HUDEP-2 (cell line): Measurements from ENCODE around the gene JOSD1.
"Not testable (repeated sequence)": the region's sequence is repeated elsewhere in the genome, so short reads cannot be mapped to it uniquely, and the experiment has no call there.

Experiments
- DNase-seq, 76 experiments: peaks; one replicate each; lab custom pipeline; 2025; ENCODE audit not compliant: unreplicated experiment in 76 of 76; lab: John Stamatoyannopoulos, UW

JOSD1 gene

DNA sequence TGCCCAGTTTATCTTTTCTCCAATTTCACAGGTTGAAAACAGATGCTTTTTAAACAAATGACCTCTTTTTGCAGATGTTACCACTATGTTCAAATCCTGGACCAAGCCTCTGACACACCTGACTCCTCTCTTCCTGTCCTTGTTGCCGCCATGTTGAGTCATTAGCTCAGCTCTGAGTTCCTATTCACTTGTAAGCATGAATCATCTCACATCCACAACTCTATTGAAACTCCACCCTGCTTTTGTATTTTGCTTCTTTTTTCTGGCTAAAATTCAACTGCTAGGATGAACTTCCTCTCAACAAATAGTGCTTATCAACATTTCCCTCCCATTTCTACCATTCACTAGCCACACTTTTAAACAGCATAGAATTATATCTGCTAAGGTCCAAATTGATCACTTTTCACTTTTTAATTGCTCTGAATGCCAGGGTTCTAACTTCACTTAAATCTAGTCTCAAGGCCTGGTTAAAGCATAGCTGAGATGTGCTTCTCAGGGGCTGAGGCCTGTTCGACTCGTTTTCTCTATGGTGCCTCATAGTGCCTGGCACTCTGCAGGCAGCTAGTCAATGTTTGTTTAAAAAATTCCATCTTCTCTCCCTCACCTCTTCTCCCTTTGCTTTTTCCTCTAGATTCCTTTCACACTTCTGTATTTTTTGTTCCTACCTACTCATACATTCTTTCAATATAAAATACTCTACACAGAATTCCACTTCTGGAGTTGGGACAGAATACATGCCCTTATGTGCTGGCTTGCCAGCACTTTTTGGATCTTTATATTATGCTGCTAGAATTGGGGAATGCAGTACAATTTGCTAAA lies 3.9 kb downstream of the JOSD1 start:
- peak in 26 of 76 experiments; percentile 9 to 71 (median 38) for DNase-seq

DNA sequence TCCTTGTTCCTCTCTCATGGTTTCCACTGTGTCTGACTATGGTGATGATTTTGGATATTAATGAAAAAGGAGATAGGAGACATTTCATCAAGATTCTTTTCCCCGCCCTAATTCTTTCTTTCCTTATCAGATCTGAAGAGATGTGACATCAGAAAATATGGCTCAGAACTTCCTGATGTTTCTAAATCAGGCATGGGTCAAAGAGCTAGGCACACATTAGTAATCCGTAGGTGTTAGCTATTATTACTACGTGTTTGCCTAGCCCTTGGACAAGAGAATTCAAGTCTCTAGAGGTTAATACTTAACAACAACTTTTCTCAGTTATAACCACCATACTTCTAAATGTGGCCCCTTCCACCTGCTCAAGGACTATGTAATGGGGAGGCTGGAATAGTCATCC lies 5.8 kb downstream of the JOSD1 start:
- DNase-seq: no peak

DNA sequence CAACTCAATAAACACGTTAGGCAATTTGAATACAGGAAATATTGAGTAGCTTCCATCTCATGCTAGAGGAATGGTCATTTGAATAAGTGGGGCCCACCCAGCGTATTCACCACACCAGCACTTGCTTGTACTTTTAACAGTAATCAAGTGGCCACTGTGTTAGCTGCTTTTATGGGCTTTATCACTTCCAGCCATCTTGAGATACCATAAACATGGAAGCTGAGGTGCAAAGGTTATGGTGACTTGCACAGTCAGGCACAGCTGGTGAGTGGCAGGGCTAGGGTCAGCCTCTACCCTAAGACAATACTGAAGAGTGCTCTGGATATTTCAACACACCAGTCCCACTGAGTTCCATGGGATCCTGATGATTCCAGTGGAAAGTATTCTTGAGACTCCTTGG lies 6.7 kb downstream of the JOSD1 start:
- no peak for DNase-seq

DNA sequence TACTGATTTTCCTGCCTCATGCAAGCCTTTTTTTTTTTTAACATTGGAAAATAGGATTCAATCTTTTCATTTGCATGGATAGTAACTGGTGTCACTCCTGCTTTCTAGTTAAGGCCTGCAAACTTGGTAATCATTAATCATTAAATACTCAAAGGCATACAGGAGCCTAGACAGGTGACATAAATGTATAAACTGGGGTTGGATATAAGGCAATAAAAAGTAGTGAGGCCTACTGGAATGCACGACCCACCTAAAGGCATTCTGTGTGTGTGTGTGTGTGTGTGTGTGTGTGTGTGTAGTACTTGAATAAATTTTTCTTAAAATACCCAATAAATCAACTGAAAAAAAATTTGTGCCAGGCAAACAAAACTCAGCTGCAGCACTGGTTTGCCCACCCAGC lies 11.1 kb downstream of the JOSD1 start:
- no peak for DNase-seq

DNA sequence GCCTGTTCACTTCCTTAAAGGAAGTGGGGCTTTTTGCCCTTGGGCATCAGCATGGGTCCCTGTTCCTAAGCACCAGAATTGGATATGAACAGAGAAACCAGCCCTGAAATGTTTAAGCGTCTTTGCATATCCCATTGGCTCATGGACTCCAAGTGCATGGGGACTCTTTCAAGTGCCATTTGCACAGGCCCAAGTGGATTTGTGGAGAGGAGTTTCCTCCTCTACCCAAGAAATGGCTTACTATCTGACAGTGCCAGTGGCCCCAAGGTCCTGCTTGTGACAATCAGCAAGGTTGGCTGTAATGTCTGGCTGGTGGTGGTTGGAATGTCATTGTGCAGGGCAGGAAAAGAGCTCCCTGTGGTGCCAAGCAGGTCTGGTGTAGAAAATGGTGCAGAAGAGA lies 15.0 kb downstream of the JOSD1 start:
- no peak for DNase-seq

DNA sequence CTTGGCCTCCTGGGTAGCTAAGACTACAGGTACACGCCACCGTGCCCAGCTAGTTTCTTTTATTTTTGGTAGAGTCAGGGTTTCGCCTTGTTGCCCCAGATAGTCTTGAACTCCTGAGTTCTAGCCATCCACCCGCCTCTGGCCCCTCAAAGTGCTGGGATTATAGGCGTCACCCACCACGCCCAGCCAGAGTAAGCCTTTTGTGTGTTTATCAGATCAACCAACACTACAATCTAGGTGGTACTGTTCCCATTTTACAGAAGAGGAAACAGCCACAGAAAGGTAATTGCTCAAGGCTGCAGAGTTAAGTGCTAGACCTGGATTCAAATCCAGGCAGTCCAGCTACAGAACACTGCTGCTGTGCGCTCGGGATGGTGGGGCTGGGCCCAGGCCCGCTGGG lies 15.8 kb downstream of the JOSD1 start:
- peak in 41 of 76 experiments; percentile 8 to 66 (median 40) for DNase-seq

DNA sequence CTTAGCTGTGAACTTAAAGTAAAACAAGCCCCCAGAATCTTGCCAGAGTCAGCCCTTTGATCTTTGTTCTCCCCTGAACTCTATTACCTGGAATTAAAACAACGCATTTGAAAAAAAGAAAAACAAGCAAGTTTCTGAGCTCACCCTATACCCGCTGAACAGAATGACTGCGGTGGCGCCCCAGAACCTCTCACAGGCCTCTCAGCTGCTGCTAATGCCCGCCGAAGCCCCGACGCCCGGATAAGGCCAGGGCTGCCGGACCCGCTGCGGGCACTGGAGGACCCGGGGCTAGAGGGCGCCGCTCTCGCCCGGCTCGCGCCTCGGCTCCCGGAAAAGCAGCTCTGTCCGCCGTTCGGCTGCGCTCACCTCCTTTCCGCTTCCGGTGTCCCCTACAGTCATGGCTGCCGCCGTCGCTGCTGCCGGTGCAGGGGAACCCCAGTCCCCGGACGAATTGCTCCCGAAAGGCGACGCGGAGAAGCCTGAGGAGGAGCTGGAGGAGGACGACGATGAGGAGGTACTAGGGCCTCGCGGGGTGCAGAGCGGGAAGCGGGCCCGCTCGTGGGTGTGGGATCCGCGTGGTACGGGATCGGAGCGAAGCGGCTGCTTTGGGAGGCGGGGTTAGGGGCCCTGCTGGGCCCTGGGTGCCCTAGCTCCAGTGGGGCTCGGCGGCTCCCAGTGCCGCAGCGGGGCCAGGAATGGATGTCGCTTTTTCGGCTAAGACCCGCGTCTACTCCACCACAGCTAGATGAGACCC lies 19.0 kb downstream of the JOSD1 start, which contains the start of gene TOMM22:
TOMM22 (plus strand) TSS at position 376 of the 754 bp plus-strand sequence; CDS start at position 398, 22 bp downstream.
- DNase-seq: peak in 73 of 76 experiments; percentile 35 to 85 (median 77)

DNA sequence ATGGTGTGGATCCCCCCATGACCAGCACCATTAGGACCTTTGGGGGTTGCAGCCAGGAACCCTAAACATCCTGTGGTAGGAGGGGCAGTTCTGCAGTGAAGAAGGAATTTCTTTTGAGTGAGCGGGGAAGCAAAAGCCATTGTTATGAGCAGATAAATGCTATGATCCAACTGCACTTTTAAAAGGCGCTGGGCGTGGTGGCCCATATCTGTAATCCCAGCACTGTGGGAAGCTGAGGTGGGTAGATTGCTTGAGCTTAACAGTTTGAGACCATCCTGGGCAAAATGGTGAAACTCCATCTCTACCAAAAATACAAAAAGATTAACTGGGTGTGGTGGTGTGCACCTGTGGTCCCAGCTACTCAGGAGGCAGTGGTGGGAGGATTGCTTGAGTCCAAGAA lies 24.9 kb downstream of the JOSD1 start:
- DNase-seq: peak in 22 of 76 experiments; percentile 8 to 46 (median 25)

DNA sequence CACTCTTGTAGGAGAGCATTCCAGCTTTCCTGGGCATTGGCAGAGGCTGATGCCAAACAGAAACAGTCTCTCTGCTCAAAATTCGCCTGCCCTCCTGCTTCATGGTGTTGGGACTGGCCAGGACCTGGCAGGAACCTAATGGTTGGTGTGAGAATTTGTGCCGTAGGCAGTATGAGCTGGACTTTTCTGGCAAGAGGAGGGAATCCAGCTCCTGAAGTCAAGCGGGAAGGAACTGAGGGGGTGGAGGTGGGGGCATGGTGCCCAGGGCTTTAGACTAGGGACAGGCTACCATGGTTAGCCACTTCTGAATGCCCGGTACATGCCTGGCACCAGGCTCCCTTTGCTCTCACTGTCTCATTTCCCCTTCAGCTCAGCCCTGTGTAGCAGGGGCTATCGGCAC lies 25.9 kb downstream of the JOSD1 start:
- DNase-seq: no peak

DNA sequence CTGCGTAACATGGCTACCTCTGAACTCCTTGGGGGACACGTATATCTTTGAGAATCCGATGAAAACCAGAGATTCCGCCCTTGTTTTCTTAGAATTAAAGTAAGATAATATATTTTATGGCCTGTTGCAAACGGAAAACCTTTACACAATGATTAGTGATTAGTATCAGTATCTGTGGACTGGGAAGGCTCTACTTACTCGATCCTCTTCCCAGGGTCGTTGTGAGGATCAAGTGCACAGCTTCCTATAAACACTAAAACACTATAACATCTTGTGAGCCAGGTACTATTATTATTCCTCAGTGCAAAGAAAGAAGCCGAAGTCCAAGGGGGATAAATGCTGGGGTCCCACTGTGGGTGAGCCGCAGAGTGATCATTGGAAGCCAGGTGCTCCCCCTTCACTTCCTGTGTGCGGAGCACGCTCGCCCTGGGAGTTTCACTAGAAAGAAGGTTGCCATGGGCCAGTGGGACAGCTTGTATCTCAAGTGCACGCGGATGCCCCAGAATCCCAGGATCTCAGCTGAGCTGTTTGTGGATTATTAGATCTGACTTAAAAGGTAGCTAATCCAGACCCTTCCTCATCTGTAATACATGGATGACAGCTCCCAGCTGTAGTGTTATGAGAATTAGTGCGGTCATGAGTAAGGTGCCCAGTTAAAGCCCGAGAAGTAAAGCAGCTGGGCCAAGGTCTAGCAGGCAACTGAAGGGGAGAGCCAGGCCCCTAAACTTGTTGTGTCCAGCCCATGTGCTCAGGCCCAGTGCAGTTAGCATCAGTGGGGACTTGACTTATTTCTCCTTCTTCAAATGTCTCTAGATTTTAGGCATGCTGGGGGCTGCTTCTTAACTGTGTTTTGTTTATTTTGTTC lies 43.5 kb downstream of the JOSD1 start:
- DNase-seq: peak in 9 of 76 experiments; percentile 2 to 37 (median 21)

DNA sequence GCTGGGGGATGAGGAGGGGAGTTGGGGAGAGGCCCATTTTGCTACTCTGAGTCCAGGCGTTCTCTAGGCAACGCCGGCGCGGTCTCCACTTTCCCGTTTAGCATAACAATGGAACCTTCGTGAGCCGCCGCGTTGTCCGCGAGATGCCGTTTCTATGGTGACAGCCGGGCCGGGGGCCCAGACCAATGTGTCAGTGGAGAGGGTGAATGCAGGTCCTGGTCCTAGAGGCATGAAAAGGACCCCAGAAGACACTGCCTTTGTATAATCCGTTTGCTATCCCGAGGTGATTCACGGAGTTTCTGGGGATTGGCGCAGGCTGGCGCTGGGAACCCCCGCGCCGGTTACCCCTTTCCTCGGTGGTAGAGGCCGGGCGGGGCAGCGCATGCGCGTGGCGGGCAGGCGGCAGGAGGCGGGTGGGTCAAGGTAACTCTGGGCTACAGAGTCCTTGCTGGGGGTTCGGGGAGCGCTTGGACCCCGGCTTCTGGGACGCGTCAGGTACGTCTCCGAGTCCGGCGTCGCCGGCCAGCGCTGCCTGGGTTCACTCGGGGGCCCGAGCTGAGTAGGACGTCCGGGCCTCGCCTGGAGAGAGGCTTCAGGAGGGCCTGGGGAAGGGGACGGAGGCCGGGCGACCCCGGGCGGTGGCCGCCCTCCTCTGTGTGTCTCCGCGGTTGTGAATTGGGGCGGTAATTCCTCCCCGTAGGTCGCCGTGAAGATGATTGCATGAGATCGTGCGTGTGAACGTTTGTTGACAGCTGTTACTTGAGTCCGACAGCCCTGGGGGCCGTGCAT lies 44.3 kb downstream of the JOSD1 start, which contains the start of the genes CBY1 and FAM227A:
CBY1 (plus strand) TSS at position 383 of the 789 bp plus-strand sequence. CDS start 11,417 bp downstream, outside the sequence.
FAM227A (minus strand) TSS at position 137 of the 789 bp plus-strand sequence. CDS start 6,224 bp downstream, outside the sequence.
- DNase-seq: peak in 73 of 76 experiments; percentile 23 to 94 (median 81)

DNA sequence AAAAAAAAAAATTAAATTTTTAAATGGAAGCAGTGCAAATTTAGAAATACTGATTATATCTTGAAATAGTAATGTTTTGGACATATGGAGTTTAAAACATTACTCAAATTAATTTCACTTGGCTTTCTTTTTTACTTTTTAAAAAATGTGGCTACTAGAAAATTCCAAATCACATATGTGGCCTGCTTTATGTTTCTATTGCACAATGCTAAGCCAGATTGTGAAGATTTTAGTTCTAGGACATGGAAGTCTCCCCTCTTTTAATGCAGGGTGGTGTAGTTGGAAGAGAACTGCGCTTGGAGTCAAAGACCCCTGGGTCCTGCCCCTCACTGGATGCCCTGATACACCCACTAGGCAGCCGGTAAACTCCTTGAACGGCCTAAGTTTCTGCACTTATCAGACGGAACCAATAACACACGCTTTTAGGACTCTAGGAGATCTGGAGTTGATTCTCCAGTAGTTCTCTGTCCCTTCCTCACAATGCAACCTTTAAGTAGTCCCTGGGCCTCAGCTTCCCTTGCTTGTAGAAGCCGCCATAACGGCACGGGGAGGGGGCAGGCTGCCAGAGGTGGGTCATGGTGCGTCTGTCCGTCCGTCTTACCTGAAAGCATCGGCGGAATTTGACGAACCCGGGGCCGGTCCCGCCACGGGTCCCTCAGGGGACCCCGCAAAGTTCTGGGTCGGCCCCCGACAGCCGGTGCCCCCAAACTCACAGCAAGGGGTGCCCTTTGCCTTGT lies 45.1 kb downstream of the JOSD1 start:
- peak in 3 of 76 experiments; percentile 20 to 57 (median 48) for DNase-seq

DNA sequence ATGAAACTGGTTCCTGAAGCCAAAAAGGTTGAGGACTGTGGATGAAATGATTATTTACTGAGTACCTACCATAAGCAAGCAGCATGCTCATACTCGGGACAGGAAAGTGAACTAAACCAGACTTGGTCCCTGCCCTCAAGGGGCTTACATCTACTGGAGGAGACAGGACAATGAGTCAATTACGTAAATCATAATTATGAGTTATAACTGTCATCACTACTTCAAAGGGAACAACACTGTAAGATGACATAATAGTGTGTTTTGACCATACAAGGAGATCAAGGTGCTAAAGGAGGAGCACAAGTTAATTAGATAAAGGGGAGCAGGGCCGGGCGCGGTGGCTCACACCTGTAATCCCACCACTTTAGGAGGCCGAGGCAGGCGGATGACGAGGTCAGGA lies 47.0 kb downstream of the JOSD1 start:
- no peak for DNase-seq

DNA sequence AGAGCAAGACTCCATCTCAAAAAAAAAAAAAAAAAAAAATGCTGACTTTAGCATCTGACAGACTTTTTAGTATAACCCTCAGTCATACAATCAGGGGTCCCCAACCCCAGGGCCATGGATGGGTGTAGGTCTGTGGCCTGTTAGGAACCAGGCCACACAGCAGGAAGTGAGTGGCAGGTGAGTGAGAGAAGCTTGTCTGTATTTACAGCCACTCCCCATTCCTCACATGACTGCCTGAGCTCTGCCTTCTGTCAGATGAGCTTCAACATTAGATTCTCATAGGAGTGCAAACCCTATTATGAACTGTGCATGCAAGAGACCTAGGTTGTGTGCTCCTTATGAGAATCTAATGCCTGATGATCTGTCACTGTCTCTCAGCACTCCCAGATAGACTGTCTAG lies 47.9 kb downstream of the JOSD1 start:
- DNase-seq: peak in 1 of 76 experiments; percentile 5

DNA sequence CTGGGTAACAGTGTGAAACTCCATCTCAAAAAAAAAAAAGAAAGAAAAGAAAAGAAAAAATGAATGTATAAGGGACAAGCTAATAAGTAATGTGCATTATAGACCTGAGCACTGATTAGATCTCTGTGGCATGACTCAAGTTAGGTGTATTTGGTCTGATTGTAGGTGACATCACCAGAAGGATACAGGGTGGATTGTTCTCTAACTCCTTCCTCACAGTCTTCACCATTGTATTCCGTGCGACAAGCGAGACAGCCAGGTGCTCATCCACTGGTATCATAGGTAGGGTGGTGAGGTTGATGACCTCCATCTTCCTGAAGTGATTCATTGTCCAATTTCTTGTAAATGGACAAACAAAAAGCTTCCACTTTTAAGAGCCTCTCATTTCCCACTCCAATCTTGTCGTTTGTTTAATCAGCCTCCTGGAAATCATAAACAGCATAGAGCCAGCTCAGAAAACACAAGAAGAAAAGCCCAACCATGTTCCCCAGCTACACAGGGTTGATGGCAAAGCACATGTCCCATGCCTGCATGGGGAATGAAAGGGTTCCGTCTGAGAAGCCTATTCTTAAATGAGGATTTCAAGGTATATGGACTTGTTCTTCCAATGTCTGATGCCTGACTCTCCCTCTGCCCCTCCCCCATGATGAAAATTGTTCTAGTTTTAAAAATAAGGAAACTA lies 50.8 kb downstream of the JOSD1 start:
- DNase-seq: no peak

DNA sequence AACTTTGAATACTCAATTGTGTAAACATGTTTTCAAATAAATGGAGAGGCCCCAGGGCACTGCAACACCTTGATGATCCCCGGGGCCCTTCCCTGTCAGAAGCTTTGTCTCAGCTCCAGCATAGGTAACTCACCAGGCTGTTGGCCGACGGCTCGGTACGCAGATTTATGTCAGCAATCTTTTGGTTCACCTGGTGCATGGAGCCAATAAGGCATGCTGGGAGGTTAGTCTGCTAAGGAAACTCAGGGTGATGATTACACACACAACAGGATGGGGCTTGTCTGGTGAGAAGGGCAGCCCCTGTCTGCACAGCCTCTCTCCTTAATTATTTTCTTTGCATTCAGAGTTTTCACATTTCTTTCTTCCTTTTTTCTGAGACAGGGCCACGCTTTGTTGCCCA lies 55.3 kb downstream of the JOSD1 start:
- DNase-seq: no peak

DNA sequence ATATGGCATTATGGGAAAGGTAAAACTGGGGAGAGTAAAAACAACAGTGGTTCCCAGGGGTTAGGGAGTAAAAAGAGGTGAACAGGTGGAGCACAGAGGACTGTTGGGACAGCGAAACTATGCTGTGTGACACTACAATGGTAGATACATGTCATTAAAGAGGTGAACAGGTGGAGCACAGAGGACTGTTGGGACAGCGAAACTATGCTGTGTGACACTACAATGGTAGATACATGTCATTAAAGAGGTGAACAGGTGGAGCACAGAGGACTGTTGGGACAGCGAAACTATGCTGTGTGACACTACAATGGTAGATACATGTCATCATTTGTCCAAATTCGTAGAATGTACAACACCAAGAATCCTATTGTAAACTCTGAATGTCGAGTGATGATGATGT lies 56.5 kb downstream of the JOSD1 start:
- DNase-seq: not testable (repeated sequence)

DNA sequence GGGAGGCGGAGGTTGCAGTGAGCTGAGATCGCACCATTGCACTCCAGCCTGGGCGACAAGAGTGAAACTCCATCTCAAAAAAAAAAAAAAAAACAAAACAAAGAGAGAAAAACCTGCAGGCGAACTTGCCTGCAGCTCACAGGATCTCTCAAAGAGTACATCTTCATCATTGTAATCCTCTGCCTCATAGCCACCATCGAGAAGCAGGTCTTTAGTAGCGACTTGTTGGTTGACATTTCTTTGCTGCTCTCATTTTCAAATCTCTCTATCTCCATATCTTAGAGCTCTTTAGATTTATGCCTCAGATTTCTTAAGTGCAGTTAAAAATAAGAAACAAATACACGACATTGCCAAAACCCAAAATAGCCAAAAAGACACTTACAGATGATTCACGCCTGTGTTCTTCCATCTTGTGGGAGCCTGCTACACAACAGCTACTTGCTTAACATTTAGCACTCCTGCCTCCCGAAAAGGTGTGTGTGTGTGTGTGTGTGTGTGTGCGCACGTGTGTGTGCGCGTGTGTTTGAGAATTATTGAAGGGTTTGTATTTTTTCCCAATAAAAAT lies 59.2 kb downstream of the JOSD1 start:
- no peak for DNase-seq
